Urinary bladder (tissue), 4 donors: ENCODE data around the gene RRP9. TPM values are rescaled to one million over a fixed set of nuclear protein-coding genes. Genes with fewer than 3 reads are reported as not detected.

Source experiments
- DNase-seq: peaks from one replicate; pipeline ENCODE4 v3.0.0-alpha.2; 2015; ENCODE audit errors: extremely low spot score
- H3K27ac ChIP-seq: one replicate; pipeline ENCODE4 v1.5.1; 2013; ENCODE audit warnings: low read depth, mild to moderate bottlenecking, moderate library complexity
- H3K36me3 ChIP-seq: one replicate; pipeline ENCODE4 v1.6.1; 2013; ENCODE audit warnings: mild to moderate bottlenecking, moderate library complexity; ENCODE audit not compliant: insufficient read depth
- H3K4me1 ChIP-seq: one replicate; pipeline ENCODE4 v1.6.1; 2013; ENCODE audit warnings: mild to moderate bottlenecking, moderate library complexity; ENCODE audit not compliant: insufficient read depth
- H3K4me3 ChIP-seq: one replicate; pipeline ENCODE4 v1.5.1; 2013; ENCODE audit warnings: low read depth, low read length
- WGBS: extraction: QIAGEN DNeasy Blood & Tissue Kit; methylation state at CpG from one replicate; pipeline ENCODE4 v1.1.7; 2013; 5-methylcytosine and 5-hydroxymethylcytosine counted together
- polyA plus RNA-seq: library from polyadenylated mRNA; stranded (reverse); fragments of 200-250 nt; gene quantifications from one replicate; pipeline ENCODE4 v1.2.3, GENCODE V29; 2013
- total RNA-seq: library from RNA; depleted of rRNA; stranded (reverse); fragments of >200 nt; gene quantifications from one replicate; pipeline ENCODE4 v1.2.3, GENCODE V29; 2014
- donor health status: healthy with polysubstance abuse.
- donor health status: healthy.

RRP9 gene
- total and polyA plus RNA-seq, 2 donors = 7.7 to 29.5 TPM

GRCh38 chr3:51977446-51978142 is 35.9 kb upstream of the RRP9 start:
- Histone ChIP-seq H3K4me3 (no peak overlapping the region), H3K4me1 (no peaks in the 10 kb centered on the region), H3K36me3 (no peaks in the 10 kb centered on the region), H3K27ac (no peak overlapping the region)
- no peak for DNase-seq
- WGBS = 90% methylated on average over 9 of the region's 9 CpGs

GRCh38 chr3:51975852-51976549 is 34.3 kb upstream of the RRP9 start:
- no peaks in the 10 kb centered on the region for H3K4me1 ChIP-seq
- peak overlapping the region; percentile 51 for H3K27ac ChIP-seq
- 26% methylated on average over 46 of the region's 46 CpGs for WGBS
- H3K4me3 ChIP-seq = no peak overlapping the region
- no peaks in the 10 kb centered on the region for H3K36me3 ChIP-seq
- DNase-seq = no peak

- Histone ChIP-seq H3K4me3 (peak within 1 kb of the TSS; percentile 61), H3K36me3 (no peaks in the 10 kb centered on the region), H3K4me1 (no peaks in the 10 kb centered on the region), H3K27ac (peak within 1 kb of the TSS; percentile 96)
- no peak for DNase-seq
- under 1% methylated on average over 63 of the region's 63 CpGs for WGBS
Measured at GRCh38 chr3:51974963-51975851, 33.5 kb upstream of the RRP9 start, which contains the start of gene ABHD14A. TSS of gene ABHD14A (plus strand) at chr3:51975064. CDS start at chr3:51975136, 72 bp downstream.

- Histone ChIP-seq H3K4me1 (no peaks in the 10 kb centered on the region), H3K27ac (peak overlapping the region; percentile 73), H3K36me3 (no peaks in the 10 kb centered on the region), H3K4me3 (peak overlapping the region; percentile 58)
- 16% methylated on average over 30 of the region's 30 CpGs for WGBS
- DNase-seq = no peak
Measured at GRCh38 chr3:51974277-51974962, 32.7 kb upstream of the RRP9 start.

- H3K36me3 ChIP-seq = no peaks in the 10 kb centered on the region
- no peak overlapping the region for H3K27ac ChIP-seq
- 92% methylated on average over 11 of the region's 11 CpGs for WGBS
- no peak overlapping the region for H3K4me3 ChIP-seq
- H3K4me1 ChIP-seq = no peaks in the 10 kb centered on the region
- DNase-seq = no peak
Measured at GRCh38 chr3:51971350-51971749, 29.6 kb upstream of the RRP9 start.

- 77% methylated on average over 6 of the region's 6 CpGs for WGBS
- Histone ChIP-seq H3K27ac (no peak overlapping the region), H3K4me3 (no peak overlapping the region), H3K4me1 (no peaks in the 10 kb centered on the region), H3K36me3 (no peaks in the 10 kb centered on the region)
- no peak for DNase-seq
Measured at GRCh38 chr3:51970606-51971300, 29.0 kb upstream of the RRP9 start.

GRCh38 chr3:51969841-51970240 is 28.1 kb upstream of the RRP9 start:
- no peak overlapping the region for H3K4me3 ChIP-seq
- no peak for DNase-seq
- H3K4me1 ChIP-seq = no peaks in the 10 kb centered on the region
- H3K27ac ChIP-seq = no peak overlapping the region
- WGBS = 74% methylated on average over 4 of the region's 4 CpGs
- no peaks in the 10 kb centered on the region for H3K36me3 ChIP-seq

- 83% methylated on average over 6 of the region's 6 CpGs for WGBS
- no peak for DNase-seq
- H3K27ac ChIP-seq = no peak overlapping the region
- no peaks in the 10 kb centered on the region for H3K4me1 ChIP-seq
- no peaks in the 10 kb centered on the region for H3K36me3 ChIP-seq
- no peak overlapping the region for H3K4me3 ChIP-seq
Measured at GRCh38 chr3:51968883-51969678, 27.4 kb upstream of the RRP9 start.

- no peaks in the 10 kb centered on the region for H3K4me1 ChIP-seq
- 11% methylated on average over 11 of the region's 11 CpGs for WGBS
- no peak for DNase-seq
- peak overlapping the region; percentile 88 for H3K27ac ChIP-seq
- peak overlapping the region; percentile 75 for H3K4me3 ChIP-seq
- no peaks in the 10 kb centered on the region for H3K36me3 ChIP-seq
Measured at GRCh38 chr3:51968170-51968775, 26.6 kb upstream of the RRP9 start.

- WGBS = under 1% methylated on average over 89 of the region's 90 CpGs
- Histone ChIP-seq H3K27ac (peak within 1 kb of the TSS; percentile 88), H3K4me1 (no peaks in the 10 kb centered on the region), H3K4me3 (peak within 1 kb of the TSS; percentile 75), H3K36me3 (no peaks in the 10 kb centered on the region)
- no peak for DNase-seq
Measured at GRCh38 chr3:51967384-51968169, 25.9 kb upstream of the RRP9 start, which contains the start of gene PCBP4. TSS of gene PCBP4 (minus strand) at chr3:51967454. CDS start at chr3:51961240, 6,214 bp downstream.

GRCh38 chr3:51966922-51967383 is 25.2 kb upstream of the RRP9 start:
- WGBS = 3% methylated on average over 33 of the region's 33 CpGs
- Histone ChIP-seq H3K4me1 (no peaks in the 10 kb centered on the region), H3K36me3 (no peaks in the 10 kb centered on the region), H3K27ac (peak overlapping the region; percentile 74), H3K4me3 (peak overlapping the region; percentile 75)
- DNase-seq = no peak
